Skeletal muscle satellite cell (primary cell): ENCODE data around the gene RCAN2.

Experiments
- H3K27me3 ChIP-seq: 2 replicates; pipeline ENCODE4 v1.7.0; 2013; ENCODE audit warnings: low read length; ENCODE audit not compliant: control insufficient read depth, insufficient read depth
- H3K36me3 ChIP-seq: 2 replicates; pipeline ENCODE4 v1.7.0; 2013; ENCODE audit warnings: mild to moderate bottlenecking, control low read depth, low read length; ENCODE audit not compliant: insufficient read depth
- H3K4me1 ChIP-seq: 2 replicates; pipeline ENCODE4 v1.7.0; 2013; ENCODE audit warnings: low read length; ENCODE audit not compliant: control insufficient read depth, insufficient read depth
- H3K4me2 ChIP-seq: 2 replicates; pipeline ENCODE4 v1.7.0; 2013; ENCODE audit warnings: mild to moderate bottlenecking, low read length
- H3K4me3 ChIP-seq: 2 replicates; pipeline ENCODE4 v1.7.0; 2013; ENCODE audit warnings: low read length
- H3K9ac ChIP-seq: 2 replicates; pipeline ENCODE4 v1.7.0; 2013; ENCODE audit warnings: mild to moderate bottlenecking, low read depth, low read length, moderate library complexity
- H3K9me3 ChIP-seq: replicated peaks from 2 replicates; pipeline ENCODE4 v1.7.0; 2013; ENCODE audit warnings: mild to moderate bottlenecking, control low read depth, low read length

Gene RCAN2

GRCh38 chr6:46323966-46324622 lies 167.2 kb downstream of the RCAN2 start:
- Histone ChIP-seq H3K27me3 (no peaks in the 10 kb centered on the region), H3K9ac (no peak overlapping the region), H3K4me2 (peak overlapping the region; percentile 72), H3K4me1 (peaks cover 47% of the 10 kb centered on the region), H3K4me3 (peak overlapping the region; percentile 18), H3K9me3 (no peaks in the 10 kb centered on the region), H3K36me3 (no peaks in the 10 kb centered on the region)

DNA sequence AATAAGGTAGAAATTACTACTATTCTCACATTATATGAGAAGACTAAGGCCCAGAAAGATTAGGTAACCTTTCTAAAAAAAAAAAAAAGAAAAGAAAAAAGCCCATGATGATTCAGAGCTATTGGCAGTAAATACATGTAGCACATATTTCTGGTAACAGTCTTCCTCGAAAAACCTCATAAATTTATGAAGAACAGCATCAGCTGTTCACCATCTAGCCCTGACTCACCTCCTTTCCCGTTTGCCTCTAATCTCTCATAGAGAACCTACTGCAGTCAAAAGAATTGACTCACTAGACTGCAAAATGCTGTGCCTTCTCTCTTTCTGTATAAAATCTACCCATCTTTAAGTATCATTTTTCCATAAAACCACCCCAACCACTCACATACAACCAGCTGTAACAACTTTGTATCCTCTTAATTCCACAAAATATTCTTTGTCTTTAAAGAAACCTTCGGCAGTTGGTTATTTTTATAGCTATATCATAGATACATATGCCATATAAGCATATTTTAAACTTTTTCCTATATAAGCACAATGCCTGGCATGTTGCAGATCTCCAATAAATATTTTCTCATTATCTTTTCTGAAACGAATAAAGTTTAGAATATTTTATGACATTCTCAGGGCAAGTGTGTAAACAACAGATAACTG lies 167.8 kb downstream of the RCAN2 start:
- no peaks in the 10 kb centered on the region for H3K36me3 ChIP-seq
- H3K9me3 ChIP-seq = no peaks in the 10 kb centered on the region
- no peak overlapping the region for H3K9ac ChIP-seq
- peak overlapping the region; percentile 72 for H3K4me2 ChIP-seq
- H3K4me1 ChIP-seq = peaks cover 47% of the 10 kb centered on the region
- H3K27me3 ChIP-seq = no peaks in the 10 kb centered on the region
- H3K4me3 ChIP-seq = peak overlapping the region; percentile 18

DNA sequence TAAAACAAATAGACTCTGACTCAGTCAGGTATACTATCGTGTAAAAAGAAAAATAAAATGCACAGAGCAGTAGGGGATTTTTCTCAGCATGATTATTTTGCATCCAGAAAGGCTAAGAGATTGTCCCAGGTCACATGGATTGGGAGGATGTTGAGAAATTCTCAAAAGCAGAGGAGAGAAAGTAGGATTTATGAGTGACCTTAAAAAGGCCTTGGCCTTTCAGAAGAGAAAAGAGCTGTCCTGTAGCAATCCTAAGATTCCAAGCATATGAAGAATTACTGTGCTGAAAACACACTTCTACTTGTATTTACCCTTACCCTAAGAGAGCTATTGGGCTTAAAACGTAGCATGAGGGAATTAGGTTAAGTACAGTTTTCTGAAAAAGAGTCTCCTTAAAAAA lies 170.7 kb downstream of the RCAN2 start:
- no peak overlapping the region for H3K4me2 ChIP-seq
- H3K4me1 ChIP-seq = peaks cover 42% of the 10 kb centered on the region
- H3K27me3 ChIP-seq = no peaks in the 10 kb centered on the region

GRCh38 chr6:46315589-46315988 lies 175.7 kb downstream of the RCAN2 start:
- no peaks in the 10 kb centered on the region for H3K27me3 ChIP-seq
- no peak overlapping the region for H3K4me3 ChIP-seq
- H3K4me2 ChIP-seq = no peak overlapping the region
- H3K36me3 ChIP-seq = no peaks in the 10 kb centered on the region
- no peak overlapping the region for H3K9ac ChIP-seq
- no peaks in the 10 kb centered on the region for H3K9me3 ChIP-seq
- H3K4me1 ChIP-seq = peaks cover 15% of the 10 kb centered on the region

More for the DNA sequence above, 170.7 kb downstream of the RCAN2 start:
- H3K36me3 ChIP-seq = no peaks in the 10 kb centered on the region
- no peak overlapping the region for H3K9ac ChIP-seq
- H3K9me3 ChIP-seq = no peaks in the 10 kb centered on the region
- H3K4me3 ChIP-seq = no peak overlapping the region

GRCh38 chr6:46312654-46313053 lies 178.6 kb downstream of the RCAN2 start:
- H3K4me1 ChIP-seq = peaks cover 8% of the 10 kb centered on the region
- H3K4me3 ChIP-seq = no peak overlapping the region
- H3K9me3 ChIP-seq = no peaks in the 10 kb centered on the region
- H3K36me3 ChIP-seq = no peaks in the 10 kb centered on the region
- no peak overlapping the region for H3K4me2 ChIP-seq
- no peak overlapping the region for H3K9ac ChIP-seq
- no peaks in the 10 kb centered on the region for H3K27me3 ChIP-seq

DNA sequence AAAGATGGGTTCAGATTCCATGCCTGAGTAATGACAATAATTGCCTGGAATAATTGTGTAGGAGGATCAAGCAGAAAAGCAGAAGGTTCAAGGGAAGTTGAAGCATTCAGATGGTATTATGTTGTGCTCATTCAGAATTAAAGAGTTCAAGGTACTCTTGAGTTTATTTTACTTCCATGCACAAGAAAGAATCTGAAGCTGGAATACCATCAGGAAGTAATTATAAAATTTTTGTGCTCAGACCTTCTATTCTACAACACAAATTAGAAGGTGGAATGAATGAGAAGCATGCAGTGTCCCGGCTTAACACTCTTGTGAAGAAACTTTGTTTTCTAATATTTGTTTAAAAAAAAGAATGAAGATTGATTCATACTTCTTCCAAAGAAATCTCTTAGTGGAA lies 181.1 kb downstream of the RCAN2 start:
- peaks cover 1% of the 10 kb centered on the region for H3K4me1 ChIP-seq
- no peak overlapping the region for H3K4me2 ChIP-seq
- no peaks in the 10 kb centered on the region for H3K36me3 ChIP-seq
- H3K27me3 ChIP-seq = no peaks in the 10 kb centered on the region
- H3K4me3 ChIP-seq = no peak overlapping the region
- no peak overlapping the region for H3K9ac ChIP-seq
- H3K9me3 ChIP-seq = no peaks in the 10 kb centered on the region

DNA sequence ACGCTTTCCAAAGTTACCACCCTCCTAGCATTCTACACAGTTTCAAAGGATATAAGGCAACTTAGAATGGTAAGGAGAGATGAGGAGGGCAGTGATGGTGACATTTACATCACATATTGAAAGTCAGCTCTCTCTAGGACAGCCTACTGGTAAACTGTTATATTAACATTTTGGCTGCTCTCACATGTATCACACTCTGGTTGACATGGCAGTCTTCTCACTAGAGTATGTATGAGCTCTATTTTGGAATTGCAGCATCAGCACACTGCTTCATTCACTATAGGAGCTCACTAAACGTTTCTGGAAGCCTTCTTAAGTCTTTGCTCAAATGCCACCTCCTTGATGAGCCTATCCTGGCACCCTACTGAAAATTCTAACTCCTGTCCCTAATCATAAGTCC lies 184.8 kb downstream of the RCAN2 start:
- no peaks in the 10 kb centered on the region for H3K36me3 ChIP-seq
- H3K9ac ChIP-seq = no peak overlapping the region
- no peaks in the 10 kb centered on the region for H3K4me1 ChIP-seq
- no peak overlapping the region for H3K4me2 ChIP-seq
- H3K4me3 ChIP-seq = no peak overlapping the region
- H3K9me3 ChIP-seq = no peaks in the 10 kb centered on the region
- H3K27me3 ChIP-seq = no peaks in the 10 kb centered on the region

DNA sequence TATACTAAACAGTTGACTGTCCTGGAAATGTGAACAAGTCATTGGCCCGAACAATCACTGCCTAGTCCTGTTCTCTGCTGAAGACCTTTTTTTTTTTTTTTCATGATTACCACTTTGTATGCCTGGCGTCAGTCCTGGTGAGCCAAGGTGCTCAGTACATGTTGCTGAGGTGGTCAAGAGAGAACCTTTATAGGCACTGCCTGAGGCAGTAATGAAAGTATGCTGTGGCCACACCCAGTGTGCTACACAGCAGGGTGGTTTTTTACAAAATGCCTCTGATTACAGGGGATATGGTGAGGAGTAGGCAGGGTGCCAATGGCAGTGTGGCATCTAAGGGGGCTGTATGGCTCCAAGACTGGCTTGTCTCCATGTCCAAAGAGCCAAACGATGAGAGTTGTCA lies 185.4 kb downstream of the RCAN2 start:
- Histone ChIP-seq H3K4me1 (no peaks in the 10 kb centered on the region), H3K9me3 (no peaks in the 10 kb centered on the region), H3K4me3 (no peak overlapping the region), H3K27me3 (no peaks in the 10 kb centered on the region), H3K36me3 (no peaks in the 10 kb centered on the region), H3K4me2 (no peak overlapping the region), H3K9ac (no peak overlapping the region)

- H3K4me3 ChIP-seq = no peak overlapping the region
- no peak overlapping the region for H3K9ac ChIP-seq
- no peaks in the 10 kb centered on the region for H3K9me3 ChIP-seq
- H3K4me2 ChIP-seq = no peak overlapping the region
- no peaks in the 10 kb centered on the region for H3K4me1 ChIP-seq
- no peaks in the 10 kb centered on the region for H3K27me3 ChIP-seq
- no peaks in the 10 kb centered on the region for H3K36me3 ChIP-seq
Observed at GRCh38 chr6:46305236-46305635, 186.0 kb downstream of the RCAN2 start.

GRCh38 chr6:46302816-46303215 lies 188.4 kb downstream of the RCAN2 start:
- Histone ChIP-seq H3K36me3 (no peaks in the 10 kb centered on the region), H3K27me3 (no peaks in the 10 kb centered on the region), H3K4me1 (no peaks in the 10 kb centered on the region), H3K4me3 (no peak overlapping the region), H3K4me2 (no peak overlapping the region), H3K9me3 (no peaks in the 10 kb centered on the region), H3K9ac (no peak overlapping the region)

GRCh38 chr6:46302176-46302575 lies 189.1 kb downstream of the RCAN2 start:
- Histone ChIP-seq H3K9ac (no peak overlapping the region), H3K36me3 (no peaks in the 10 kb centered on the region), H3K4me2 (no peak overlapping the region), H3K4me3 (no peak overlapping the region), H3K27me3 (no peaks in the 10 kb centered on the region), H3K4me1 (no peaks in the 10 kb centered on the region), H3K9me3 (no peaks in the 10 kb centered on the region)

GRCh38 chr6:46299253-46299652 lies 192.0 kb downstream of the RCAN2 start:
- H3K4me2 ChIP-seq = no peak overlapping the region
- H3K36me3 ChIP-seq = no peaks in the 10 kb centered on the region
- no peaks in the 10 kb centered on the region for H3K27me3 ChIP-seq
- H3K9me3 ChIP-seq = no peaks in the 10 kb centered on the region
- H3K9ac ChIP-seq = no peak overlapping the region
- peaks cover 3% of the 10 kb centered on the region for H3K4me1 ChIP-seq
- no peak overlapping the region for H3K4me3 ChIP-seq
